GM12892 (cell line): ENCODE results near the gene MTOR.

Experiments used
- POLR2A ChIP-seq: IDR thresholded peaks from 2 replicates; pipeline ENCODE4 v1.6.1; 2011; ENCODE audit warnings: low read depth, low read length, control low read depth
- POLR2AphosphoS5 ChIP-seq: IDR thresholded peaks from 2 replicates; pipeline ENCODE4 v1.6.1; 2011; ENCODE audit warnings: low read depth, low read length, control low read depth

DNA sequence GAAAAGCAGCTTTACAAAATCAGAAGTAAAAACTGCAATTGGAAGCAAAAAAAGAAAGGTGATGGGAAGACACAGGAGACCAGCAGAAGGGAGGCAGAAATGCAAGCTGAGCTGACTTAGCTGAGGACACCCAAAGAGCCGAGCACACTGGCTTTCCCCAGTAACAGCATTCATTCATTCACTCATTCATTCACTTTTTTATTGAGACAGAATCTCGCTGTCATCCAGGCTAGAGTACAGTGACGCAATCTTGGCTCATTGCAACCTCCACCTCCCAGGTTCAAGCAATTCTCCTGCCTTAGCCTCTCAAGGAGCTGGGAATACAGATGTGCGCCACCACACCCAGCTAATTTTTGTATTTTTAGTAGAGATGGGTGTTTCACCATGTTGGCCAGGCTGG lies 65.0 kb downstream of the MTOR start:
- TF ChIP-seq POLR2A, result no peak
- TF ChIP-seq POLR2AphosphoS5, result no peak
